Measurements from ENCODE around the gene SLC7A5. TPM values are rescaled to one million over a fixed set of nuclear protein-coding genes. Genes with fewer than 3 reads are reported as not detected.

SLC7A5 gene
- total and polyA plus RNA-seq, 2 of the 13 experiments (the other 11 are each of a cell fraction or from before 2014, with no cell fraction given) = 79.6 to 155 TPM

DNA sequence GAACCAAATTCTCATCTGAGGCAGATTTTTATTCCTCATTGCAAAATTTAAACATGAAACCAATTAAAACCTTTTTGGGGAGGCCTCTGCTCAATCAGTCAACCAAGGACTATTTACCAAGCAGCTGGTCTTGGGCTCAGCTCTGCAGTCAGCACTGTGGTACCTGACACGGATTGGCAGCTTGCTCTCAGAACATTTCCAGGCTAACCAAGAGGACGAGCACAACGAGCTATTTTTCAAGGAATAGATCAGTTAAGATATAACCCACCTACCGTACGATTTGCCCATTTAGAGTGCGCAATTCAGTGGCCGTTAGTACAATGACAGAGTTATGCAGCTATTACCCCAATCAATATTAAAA lies 77.1 kb downstream of the SLC7A5 start:
- in situ Hi-C loops (cut with HindIII; ENCODE audit: extremely low pct_ligation_motif_present, low pct_unique_long_range_greater_than_20kb) = no loop called here
- Histone ChIP-seq H3K4me2 (ENCODE audit: low read depth, low read length) (no peak overlapping the region), H3K9me3 (ENCODE audit: low read length) (no peaks in the 10 kb centered on the region), H3K4me3 (replicated peaks in 1 of 3; ENCODE audit: insufficient read depth in 1 of 3, low read depth in 2 of 3, low read length in 3 of 3) (no peak overlapping the region), H3K4me1 (ENCODE audit: insufficient read depth, low read length) (peaks cover 68% of the 10 kb centered on the region), H2AFZ (ENCODE audit: low read length) (no peak overlapping the region), H3K27ac (ENCODE audit: extremely low read length, insufficient read depth, low read length) (no peak overlapping the region), H3K27me3 (ENCODE audit: control insufficient read depth in 1 of 2, insufficient read depth in 2 of 2, low read length in 2 of 2) (no peaks in the 10 kb centered on the region), H4K20me1 (ENCODE audit: insufficient read depth, low read length) (no peaks in the 10 kb centered on the region), H3K9ac (ENCODE audit: insufficient read depth, low read depth, low read length) (no peak overlapping the region), H3K36me3 (replicated peaks in 1 of 2; ENCODE audit: control insufficient read depth in 1 of 2, insufficient read depth in 2 of 2, low read length in 2 of 2) (no peaks in the 10 kb centered on the region), H3K79me2 (ENCODE audit: insufficient read depth, low read length) (no peaks in the 10 kb centered on the region)
- POLR2A ChIA-PET = interaction anchor here (0.6 to 6.2 kb wide), 8 partner anchors 14 to 695 kb away, joined by 3 to 228 read pairs (median 5); partner anchors contain the start of genes KLHDC4 and SLC7A5
- WGBS (ENCODE audit: low lambda C conversion rate) = 92% methylated on average over 7 of the region's 7 CpGs
- CTCF ChIA-PET (ENCODE audit: low intra/inter-chr PET ratio, low total read pairs) = no interaction called here
- BruUV-seq (replicated peaks) = no TSS peak
- TF ChIP-seq HOXA7 (CRISPR knock-in tag; IDR thresholded peaks at IDR 0.05) (no peak), ZNF850 (CRISPR knock-in tag; conservative IDR thresholded peaks at IDR 0.05) (no peak), FOXA3 (CRISPR knock-in tag; IDR thresholded peaks at IDR 0.05) (no peak), MXI1 (IDR thresholded peaks at IDR 0.05; ENCODE audit: borderline replicate concordance, low read depth, low read length) (no peak), ZMYM4 (CRISPR knock-in tag; IDR thresholded peaks at IDR 0.05) (no peak), TOPORS (CRISPR knock-in tag; IDR thresholded peaks at IDR 0.05) (no peak), SMAD1 (CRISPR knock-in tag; IDR thresholded peaks at IDR 0.05; ENCODE audit: borderline replicate concordance, low read depth) (no peak), ZNF430 (CRISPR knock-in tag; IDR thresholded peaks at IDR 0.05) (no peak), REL (CRISPR knock-in tag; conservative IDR thresholded peaks at IDR 0.05) (no peak), HMG20A (CRISPR knock-in tag; IDR thresholded peaks at IDR 0.05; ENCODE audit: borderline replicate concordance) (no peak), ZNF839 (CRISPR knock-in tag; IDR thresholded peaks at IDR 0.05; ENCODE audit: borderline replicate concordance) (no peak), MED1 (CRISPR knock-in tag; IDR thresholded peaks at IDR 0.05) (no peak), ZBTB8A (CRISPR knock-in tag; IDR thresholded peaks at IDR 0.05; ENCODE audit: borderline replicate concordance, low read depth) (no peak), NR2F6 (IDR thresholded peaks at IDR 0.05) (no peak), NR2F6 (CRISPR knock-in tag; IDR thresholded peaks at IDR 0.05) (no peak), ZNF605 (CRISPR knock-in tag; IDR thresholded peaks at IDR 0.05) (no peak), U2AF2 (IDR thresholded peaks at IDR 0.05; ENCODE audit: low read depth, low read length) (no peak), ZNF160 (CRISPR knock-in tag; IDR thresholded peaks at IDR 0.05) (no peak)
- TF ChIP-seq, protein P1, sequence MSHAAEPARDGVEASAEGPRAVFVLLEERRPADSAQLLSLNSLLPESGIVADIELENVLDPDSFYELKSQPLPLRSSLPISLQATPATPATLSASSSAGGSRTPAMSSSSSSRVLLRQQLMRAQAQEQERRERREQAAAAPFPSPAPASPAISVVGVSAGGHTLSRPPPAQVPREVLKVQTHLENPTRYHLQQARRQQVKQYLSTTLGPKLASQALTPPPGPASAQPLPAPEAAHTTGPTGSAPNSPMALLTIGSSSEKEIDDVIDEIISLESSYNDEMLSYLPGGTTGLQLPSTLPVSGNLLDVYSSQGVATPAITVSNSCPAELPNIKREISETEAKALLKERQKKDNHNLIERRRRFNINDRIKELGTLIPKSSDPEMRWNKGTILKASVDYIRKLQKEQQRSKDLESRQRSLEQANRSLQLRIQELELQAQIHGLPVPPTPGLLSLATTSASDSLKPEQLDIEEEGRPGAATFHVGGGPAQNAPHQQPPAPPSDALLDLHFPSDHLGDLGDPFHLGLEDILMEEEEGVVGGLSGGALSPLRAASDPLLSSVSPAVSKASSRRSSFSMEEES (CRISPR knock-in tag; IDR thresholded peaks at IDR 0.05) = no peak
- TF ChIP-seq, protein P2, sequence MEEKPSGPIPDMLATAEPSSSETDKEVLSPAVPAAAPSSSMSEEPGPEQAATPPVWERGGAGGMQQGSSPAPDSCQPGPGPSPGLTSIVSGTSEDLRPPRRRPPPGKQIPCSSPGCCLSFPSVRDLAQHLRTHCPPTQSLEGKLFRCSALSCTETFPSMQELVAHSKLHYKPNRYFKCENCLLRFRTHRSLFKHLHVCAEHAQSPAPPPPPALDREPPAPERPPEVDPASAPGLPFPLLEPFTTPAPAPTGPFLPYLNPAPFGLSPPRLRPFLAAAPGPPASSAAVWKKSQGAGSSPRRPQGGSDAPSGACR (CRISPR knock-in tag; IDR thresholded peaks at IDR 0.05) = no peak
- FAIRE-seq = no peak
- DNase-seq (ENCODE audit: low spot score) = no peak
- ATAC-seq = no peak
- intact Hi-C loops (cut with micrococcal nuclease; ENCODE audit: unreplicated experiment) = no loop called here
